NCI-H1436 treated with DMSO at 0.1 percent for 48 hours (cell line): ENCODE data around the gene MRFAP1.
"Not testable (repeated sequence)": the region's sequence is repeated elsewhere in the genome, so short reads cannot be mapped to it uniquely, and the experiment has no call there.

Experiments
- DNase-seq: peaks from one replicate; lab custom pipeline; 2025; lab: John Stamatoyannopoulos, UW

The MRFAP1 gene

DNA sequence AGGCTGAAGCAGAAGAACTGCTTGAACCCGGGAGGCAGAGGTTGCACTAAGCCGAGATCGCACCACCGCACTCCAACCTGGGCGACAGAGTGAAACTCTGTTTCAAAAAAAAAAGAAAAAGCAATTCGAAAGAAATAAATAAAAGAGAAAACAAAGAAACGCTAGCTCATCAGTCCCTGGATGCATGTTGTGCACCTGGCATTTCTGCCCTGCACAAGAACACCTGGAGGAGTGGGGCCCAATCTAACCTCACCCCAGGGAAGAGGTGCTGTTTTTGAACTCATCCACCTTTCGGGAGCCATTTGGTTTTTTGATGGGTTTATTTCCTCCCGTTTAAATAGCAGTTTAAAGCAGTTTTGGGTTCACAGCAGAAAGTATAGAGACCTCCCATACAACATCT, 5.7 kb upstream of the MRFAP1 start:
- DNase-seq = no peak

DNA sequence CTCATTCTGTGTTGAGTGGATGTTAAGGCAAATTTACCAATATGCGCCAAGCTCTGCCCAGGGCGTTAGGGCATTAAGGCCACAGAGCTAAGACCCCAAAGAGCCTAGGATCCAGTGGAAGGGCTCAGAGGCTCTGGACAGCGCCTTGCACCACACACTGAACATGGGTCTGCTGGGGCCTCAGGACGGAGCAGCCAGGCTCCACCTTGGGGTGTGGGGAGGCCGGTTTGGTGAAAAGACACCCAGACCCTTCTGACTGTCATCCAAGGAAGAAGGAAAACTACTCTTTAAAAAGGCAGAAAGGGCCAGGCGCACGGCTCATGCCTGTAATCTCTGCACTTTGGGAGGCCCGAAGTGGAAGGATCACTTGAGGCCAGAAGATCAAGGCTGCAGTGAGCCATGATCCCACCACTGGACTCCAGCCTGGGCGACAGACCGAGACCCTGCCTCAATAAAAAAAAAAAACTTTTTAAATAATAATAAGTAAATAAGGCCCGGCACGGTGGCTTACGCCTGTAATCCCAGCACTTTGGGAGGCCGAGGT, 1.3 kb upstream of the MRFAP1 start:
- DNase-seq = no peak

GRCh38 chr4:6641164-6641970, 882 bp downstream of the MRFAP1 start:
- DNase-seq = no peak

- no peak for DNase-seq
Measured at GRCh38 chr4:6641971-6642320, 1.5 kb downstream of the MRFAP1 start.

- DNase-seq = no peak
Measured at GRCh38 chr4:6643141-6643847, 2.8 kb downstream of the MRFAP1 start.

DNA sequence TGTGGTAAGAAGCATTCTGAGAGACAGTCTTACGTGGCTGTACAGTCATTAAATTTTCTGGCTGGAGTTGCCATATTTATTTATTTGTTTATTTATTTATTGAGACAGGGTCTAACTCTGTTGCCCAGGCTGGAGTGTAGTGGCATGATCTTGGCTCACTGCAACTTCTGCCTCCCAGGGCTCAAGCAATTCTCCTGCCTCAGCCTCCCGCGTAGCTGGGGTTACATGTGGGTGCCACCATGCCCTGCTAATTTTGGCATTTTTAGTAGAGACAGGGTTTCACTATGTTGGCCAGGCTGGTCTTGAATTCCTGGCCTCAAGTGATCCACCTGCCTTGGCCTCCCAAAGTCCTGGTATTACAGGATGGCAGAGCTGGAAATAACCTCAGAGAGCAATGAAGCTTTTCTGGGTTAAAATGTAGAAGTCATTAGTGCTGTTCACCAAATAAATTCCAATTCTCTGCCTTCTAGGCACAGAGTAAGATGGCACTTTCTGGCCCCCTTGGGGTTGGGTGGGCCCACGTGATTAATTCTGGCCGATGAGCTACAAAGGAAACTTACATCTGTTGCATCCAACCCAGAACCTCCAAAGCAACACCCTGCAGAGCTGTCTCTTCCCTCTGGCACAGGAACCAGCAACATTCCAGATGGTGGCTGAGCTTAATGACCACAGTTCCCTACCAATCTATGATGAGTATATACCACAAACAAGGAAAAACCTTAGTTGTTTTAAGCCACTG, 4.5 kb downstream of the MRFAP1 start:
- no peak for DNase-seq

- no peak for DNase-seq
Measured at GRCh38 chr4:6647169-6647568, 6.7 kb downstream of the MRFAP1 start.

DNA sequence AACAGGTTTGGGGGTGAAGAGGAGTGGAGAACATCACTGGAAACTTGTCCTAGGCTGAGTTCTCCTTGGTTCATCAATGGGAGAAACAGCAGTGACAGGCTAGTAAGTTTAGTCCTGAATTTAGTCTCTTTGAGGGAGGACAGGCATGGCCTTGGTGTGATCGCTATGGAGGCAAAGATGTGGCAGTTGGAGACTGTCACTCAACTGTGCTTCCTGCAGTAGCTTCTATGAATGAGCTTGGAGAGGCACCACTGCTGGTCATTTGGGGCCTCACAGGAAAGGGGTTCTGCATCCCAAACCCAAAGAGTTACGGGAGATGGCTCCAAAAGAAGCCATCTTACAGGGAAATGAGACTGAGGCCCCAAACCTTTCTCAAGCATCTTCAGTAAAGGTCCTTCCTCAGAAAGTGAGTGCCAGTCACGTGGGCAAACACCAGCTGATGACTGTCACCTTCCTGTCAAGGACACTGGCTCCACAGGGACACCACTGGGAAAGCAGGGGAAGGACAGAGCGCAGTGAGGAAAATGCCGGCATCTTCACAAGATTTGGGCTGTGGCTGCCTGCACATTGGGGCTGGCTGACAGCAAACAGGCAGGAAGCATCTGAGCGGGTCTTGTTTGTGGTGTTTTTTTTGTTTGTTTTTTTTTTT, 7.2 kb downstream of the MRFAP1 start:
- DNase-seq = no peak

- DNase-seq = no peak
Measured at GRCh38 chr4:6649216-6649615, 8.7 kb downstream of the MRFAP1 start.

DNA sequence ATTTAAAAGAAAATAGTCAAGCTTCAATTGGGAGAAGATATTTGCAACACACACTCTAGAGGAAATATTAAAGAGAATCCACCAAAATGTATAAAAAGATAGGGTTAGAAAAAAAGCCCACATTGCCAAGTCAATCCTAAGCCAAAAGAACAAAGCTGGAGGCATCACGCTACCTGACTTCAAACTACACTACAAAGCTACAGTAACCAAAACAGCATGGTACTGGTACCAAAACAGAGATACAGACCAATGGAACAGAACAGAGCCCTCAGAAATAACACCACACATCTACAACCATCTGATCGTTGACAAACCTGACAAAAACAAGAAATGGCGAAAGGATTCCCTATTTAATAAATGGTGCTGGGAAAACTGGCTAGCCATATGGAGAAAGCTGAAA, 13.7 kb downstream of the MRFAP1 start:
- not testable (repeated sequence) for DNase-seq

DNA sequence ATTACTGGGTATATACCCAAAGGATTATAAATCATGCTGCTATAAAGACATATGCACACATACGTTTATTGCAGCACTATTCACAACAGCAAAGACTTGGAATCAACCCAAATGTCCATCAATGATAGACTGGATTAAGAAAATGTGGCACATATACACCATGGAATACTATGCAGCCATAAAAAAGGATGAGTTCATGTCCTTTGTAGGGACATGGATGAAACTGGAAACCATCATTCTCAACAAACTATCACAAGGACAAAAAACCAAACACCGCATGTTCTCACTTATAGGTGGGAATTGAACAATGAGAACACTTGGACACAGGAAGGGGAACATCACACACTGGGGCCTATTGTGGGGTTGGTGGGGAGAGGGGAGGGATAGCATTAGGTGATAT, 14.8 kb downstream of the MRFAP1 start:
- DNase-seq = not testable (repeated sequence)

DNA sequence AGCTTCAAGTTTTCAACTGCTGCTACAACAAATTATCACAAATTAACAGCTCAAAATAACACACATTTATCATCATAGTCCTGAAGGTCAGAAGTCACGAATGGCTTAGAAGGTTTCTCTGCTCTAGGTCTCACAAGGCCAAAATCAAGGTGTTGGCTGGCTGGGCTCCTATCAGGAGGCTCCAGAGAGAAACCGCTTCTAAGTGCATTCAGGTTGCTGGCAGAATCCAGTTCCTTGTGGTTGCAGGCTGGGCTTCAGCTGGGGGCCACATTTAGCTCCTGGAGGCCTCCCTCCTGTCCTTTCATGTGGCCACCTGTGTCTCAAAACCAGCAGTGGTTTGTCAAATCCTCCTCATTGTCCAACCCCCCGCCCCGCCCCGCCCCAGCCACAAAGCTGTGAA, 15.4 kb downstream of the MRFAP1 start:
- DNase-seq = no peak

DNA sequence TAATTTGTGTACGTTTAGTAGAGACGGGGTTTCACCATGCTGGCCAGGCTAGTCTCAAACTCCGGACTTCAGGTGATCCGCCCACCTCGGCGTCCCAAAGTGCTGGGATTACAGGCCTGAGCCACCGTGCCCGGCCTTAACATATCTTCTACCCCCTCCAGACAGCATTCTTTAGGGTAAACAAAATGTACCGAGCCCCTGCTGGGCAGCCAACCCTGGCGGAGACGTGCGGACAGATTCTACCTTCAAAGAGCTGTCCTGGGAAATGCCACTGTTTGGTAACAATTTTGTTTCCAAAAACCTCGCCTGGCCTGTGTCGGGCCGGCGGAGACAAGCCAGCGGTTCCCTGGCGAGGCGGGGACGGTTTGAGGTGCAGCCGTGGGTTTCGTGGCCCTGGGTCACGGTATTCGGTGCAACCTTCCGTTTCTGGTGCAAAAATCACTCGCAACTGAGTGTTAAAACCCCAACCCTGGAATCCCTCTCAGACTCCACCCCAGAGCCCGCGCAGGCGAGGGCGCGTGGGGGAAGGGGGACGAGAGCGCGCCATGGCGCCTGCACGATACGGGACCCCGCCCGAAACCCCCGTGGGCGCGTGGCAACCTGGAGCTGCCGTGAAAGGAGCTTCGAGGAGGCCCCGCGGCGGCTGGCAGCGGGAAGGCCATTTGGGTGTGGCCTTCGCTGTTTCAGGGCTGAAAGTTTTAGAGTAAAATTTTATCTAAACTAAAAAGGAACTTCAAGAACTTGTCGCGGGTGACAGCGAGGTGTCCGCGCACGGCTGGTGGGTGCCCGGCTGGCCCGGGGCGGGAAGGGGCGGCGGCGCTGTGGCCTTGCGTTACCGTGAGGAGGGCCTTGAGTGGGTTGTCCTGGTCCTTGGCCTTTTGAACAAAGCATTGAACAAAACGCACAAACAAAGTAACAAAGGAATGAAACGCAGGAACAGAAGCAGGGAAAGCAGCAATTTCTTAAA, 17.0 kb downstream of the MRFAP1 start:
- DNase-seq = no peak

DNA sequence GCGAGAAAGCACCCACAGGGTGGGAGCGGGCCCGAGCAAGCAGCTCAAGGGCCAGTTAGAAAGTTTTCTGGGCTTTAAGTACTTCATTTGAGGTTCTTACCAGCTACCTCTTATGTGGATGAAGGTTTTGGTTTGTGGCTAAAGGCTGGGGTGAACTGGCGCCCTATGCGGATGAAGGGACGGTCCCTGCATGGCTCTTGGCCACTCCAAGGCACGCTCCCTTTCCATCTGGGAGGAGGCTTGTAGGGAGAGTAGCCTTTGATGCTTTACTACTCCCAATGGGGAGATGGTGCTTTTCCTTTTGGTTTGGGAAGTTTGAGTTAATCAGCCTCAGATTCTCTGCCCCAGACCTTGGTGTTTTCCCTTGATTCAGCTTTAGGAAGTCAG, 17.7 kb downstream of the MRFAP1 start:
- no peak for DNase-seq

- DNase-seq = no peak
Measured at GRCh38 chr4:6658597-6659075, 18.2 kb downstream of the MRFAP1 start.

DNA sequence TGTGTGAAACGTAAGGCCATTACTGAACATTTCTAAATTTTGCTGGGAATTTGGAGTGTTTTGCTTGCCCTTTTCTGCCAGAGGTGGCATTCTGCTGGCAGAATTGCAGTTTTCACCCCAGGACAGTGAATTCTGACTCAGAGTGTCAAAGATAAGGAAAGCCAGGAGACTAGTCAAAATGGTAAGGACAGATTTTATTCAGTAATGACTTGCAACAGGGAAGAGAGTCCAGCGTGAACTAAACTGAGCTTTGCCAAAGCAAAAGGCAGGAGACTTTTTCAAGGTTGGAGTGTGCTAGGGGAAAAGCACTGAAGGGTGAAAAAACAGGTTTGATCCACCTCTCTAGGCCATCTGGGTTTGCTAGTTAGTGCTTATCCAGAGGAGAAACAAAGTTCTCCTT, 19.4 kb downstream of the MRFAP1 start:
- no peak for DNase-seq

DNA sequence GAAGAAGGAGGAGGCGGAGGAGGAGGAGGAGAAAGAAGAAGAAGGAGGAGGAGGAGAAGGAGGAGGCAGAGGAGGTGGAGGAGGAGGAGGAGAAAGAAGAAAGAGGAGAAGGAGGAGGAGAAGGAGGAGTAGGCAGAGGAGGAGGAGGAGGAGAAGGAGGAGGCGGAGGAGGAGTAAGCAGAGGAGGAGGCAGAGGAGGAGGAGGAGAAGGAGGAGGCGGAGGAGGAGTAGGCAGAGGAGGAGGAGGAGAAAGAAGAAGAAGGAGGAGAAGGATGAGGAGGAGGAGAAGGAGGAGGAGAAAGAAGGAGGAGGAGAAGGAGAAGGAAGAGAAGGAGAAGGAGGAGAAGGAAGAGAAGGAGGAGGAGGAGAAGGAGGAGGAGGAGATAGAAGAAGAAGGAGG, 19.9 kb downstream of the MRFAP1 start:
- DNase-seq = no peak

DNA sequence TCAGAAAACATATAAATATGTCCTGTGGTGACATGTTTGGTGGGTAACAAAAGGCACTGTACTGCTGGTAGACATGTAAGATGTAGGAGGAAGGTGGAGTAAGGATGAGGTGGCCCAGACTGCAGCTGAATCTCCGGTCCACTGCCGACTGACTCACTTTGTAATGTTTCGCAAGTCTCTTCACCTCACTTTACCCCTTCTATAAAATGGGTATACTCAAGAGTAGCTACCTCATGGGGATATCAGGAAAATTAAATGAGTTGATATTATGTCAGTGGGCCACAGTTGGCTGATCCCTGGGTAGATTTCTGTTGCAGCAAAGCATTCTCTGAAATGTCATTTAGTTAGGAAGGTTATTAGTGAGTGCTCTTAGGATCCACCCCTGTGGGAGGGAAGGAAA, 22.1 kb downstream of the MRFAP1 start:
- no peak for DNase-seq

DNA sequence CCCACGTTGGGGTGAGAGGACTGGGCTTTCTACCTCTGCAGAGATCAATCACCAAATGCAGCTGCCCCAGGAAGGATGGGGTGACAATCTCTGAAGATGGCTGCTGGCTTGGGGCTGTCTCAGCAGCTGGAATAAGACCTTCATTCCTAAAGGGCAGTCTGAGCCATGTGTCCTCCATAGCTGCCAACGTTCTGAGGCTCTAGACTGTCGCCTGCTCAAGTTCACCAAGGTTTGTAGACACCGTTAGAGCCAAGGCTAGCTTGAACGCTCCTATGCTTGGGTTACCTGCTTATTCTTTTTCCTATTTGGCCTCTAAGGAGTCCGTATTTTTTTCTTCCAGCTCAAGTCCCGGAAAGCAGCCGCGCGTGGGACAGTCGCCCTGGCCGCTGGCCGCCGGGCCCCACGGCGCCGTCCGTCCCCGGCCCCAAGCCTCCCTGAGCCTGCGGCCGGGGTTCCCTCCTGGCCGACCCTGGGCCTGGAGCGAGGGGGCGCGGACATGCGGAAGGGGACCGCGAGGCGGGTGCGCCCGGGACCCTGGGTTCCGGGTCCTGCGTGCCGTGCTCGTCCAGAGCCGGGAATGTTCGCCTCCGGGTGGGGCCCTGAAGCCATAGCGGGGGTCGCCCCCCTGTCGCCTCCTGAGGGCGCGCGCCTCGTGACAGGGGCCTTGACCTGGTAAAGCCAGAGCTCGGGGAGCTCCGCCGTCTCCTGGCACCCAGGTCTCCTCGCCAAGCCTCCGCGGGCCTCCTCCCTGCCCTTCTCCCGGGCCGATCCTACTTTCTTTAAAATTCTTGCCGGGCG, 23.3 kb downstream of the MRFAP1 start:
- DNase-seq = no peak

DNA sequence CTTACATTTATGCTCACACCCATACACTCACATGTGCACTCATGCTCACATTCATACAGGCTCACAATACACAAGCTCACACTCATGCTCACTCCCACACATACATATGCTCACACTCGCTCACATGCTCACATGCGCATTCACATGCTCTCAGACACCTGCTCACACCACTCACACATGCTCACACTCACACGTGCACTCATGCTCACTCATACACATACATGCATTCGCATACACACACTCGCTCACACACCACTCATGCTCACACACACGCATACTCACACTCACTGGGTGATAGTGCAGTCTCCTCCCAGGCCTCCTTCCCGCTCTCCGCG, 24.8 kb downstream of the MRFAP1 start:
- DNase-seq = no peak
